Measurements from ENCODE around the gene DEFB126.

DNA sequence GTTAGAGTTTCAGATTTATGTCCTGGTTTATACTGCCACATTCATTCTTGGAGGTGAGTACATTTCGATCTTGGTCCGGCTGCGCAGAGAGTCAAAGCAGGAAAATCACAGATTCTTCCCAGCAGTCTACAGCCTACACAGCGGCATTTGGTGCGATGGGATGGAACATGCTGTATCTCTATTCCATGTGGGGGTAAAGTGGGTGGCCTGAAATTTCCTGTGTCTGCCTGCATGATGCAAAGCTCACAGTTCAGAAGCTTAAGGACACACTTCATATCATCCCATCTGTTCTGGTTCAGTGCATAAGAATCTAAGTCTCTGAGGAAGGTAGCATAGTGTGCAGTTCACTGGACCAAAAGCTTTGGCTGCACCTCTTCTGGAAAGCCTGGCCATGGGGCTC is 14.8 kb downstream of the DEFB126 start, which contains the start of gene DEFB127:
- TF ChIP-seq POLR2A (IDR thresholded peaks at IDR 0.05) (no peak), POLR2AphosphoS5 (IDR thresholded peaks at IDR 0.05) (no peak)
- TF ChIP-seq, protein P1, sequence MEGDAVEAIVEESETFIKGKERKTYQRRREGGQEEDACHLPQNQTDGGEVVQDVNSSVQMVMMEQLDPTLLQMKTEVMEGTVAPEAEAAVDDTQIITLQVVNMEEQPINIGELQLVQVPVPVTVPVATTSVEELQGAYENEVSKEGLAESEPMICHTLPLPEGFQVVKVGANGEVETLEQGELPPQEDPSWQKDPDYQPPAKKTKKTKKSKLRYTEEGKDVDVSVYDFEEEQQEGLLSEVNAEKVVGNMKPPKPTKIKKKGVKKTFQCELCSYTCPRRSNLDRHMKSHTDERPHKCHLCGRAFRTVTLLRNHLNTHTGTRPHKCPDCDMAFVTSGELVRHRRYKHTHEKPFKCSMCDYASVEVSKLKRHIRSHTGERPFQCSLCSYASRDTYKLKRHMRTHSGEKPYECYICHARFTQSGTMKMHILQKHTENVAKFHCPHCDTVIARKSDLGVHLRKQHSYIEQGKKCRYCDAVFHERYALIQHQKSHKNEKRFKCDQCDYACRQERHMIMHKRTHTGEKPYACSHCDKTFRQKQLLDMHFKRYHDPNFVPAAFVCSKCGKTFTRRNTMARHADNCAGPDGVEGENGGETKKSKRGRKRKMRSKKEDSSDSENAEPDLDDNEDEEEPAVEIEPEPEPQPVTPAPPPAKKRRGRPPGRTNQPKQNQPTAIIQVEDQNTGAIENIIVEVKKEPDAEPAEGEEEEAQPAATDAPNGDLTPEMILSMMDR (IDR thresholded peaks at IDR 0.05): no peak

All from suprapubic skin (tissue), 4 donors.